AML-193 (cell line): ENCODE results near the gene PRTFDC1.
"Not testable (repeated sequence)": the region's sequence is repeated elsewhere in the genome, so short reads cannot be mapped to it uniquely, and the experiment has no call there.

Source experiments
- DNase-seq, 2 experiments: peaks; one replicate each; lab custom pipeline; 2025; lab: John Stamatoyannopoulos, UW

PRTFDC1 gene

GRCh38 chr10:24930427-24930826, 22.0 kb downstream of the PRTFDC1 start:
- no peak for DNase-seq

GRCh38 chr10:24929904-24930303, 22.5 kb downstream of the PRTFDC1 start:
- DNase-seq = no peak

- no peak for DNase-seq
Observed at GRCh38 chr10:24929056-24929544, 23.3 kb downstream of the PRTFDC1 start.

GRCh38 chr10:24928163-24928562, 24.2 kb downstream of the PRTFDC1 start:
- DNase-seq = no peak

- no peak for DNase-seq
Observed at GRCh38 chr10:24926557-24926956, 25.8 kb downstream of the PRTFDC1 start.

- no peak for DNase-seq
Observed at GRCh38 chr10:24925799-24926198, 26.6 kb downstream of the PRTFDC1 start.

- DNase-seq = not testable (repeated sequence)
Observed at GRCh38 chr10:24924483-24924882, 27.9 kb downstream of the PRTFDC1 start.

- not testable (repeated sequence) for DNase-seq
Observed at GRCh38 chr10:24922222-24922868, 30.1 kb downstream of the PRTFDC1 start.

GRCh38 chr10:24920907-24921881, 31.2 kb downstream of the PRTFDC1 start:
- peak; percentile 67 to 69 for DNase-seq

GRCh38 chr10:24920192-24920591, 32.2 kb downstream of the PRTFDC1 start:
- DNase-seq = not testable (repeated sequence)

- not testable (repeated sequence) for DNase-seq
Observed at GRCh38 chr10:24919629-24920028, 32.8 kb downstream of the PRTFDC1 start.

GRCh38 chr10:24917979-24918378, 34.4 kb downstream of the PRTFDC1 start:
- DNase-seq = no peak

- no peak for DNase-seq
Observed at GRCh38 chr10:24917493-24917892, 34.9 kb downstream of the PRTFDC1 start.

- peak; percentile 18 to 46 for DNase-seq
Observed at GRCh38 chr10:24916365-24916764, 36.0 kb downstream of the PRTFDC1 start.

GRCh38 chr10:24915304-24915703, 37.1 kb downstream of the PRTFDC1 start:
- no peak for DNase-seq

- no peak for DNase-seq
Observed at GRCh38 chr10:24914148-24914547, 38.3 kb downstream of the PRTFDC1 start.

- peak; percentile 25 to 26 for DNase-seq
Observed at GRCh38 chr10:24912215-24912614, 40.2 kb downstream of the PRTFDC1 start.

- DNase-seq = no peak
Observed at GRCh38 chr10:24911029-24911428, 41.4 kb downstream of the PRTFDC1 start.

- no peak for DNase-seq
Observed at GRCh38 chr10:24910574-24910973, 41.8 kb downstream of the PRTFDC1 start.

GRCh38 chr10:24908793-24909423, 43.5 kb downstream of the PRTFDC1 start:
- no peak for DNase-seq

- DNase-seq = no peak
Observed at GRCh38 chr10:24907956-24908355, 44.5 kb downstream of the PRTFDC1 start.

- no peak for DNase-seq
Observed at GRCh38 chr10:24906372-24906771, 46.0 kb downstream of the PRTFDC1 start.
